Thoracic aorta (tissue), 2 donors: Measurements from ENCODE around the gene KCTD21. TPM values are rescaled to one million over a fixed set of nuclear protein-coding genes. Genes with fewer than 3 reads are reported as not detected.
A peak's percentile ranks its signal among the peaks of the same experiment; 100 is the strongest.

Experiments used
- ATAC-seq: fragments of 150-250 bp; one replicate; pipeline ENCODE4 v1.8.0; 2017; ENCODE audit warnings: low read depth; ENCODE audit not compliant: insufficient number of reproducible peaks, low FRiP score
- DNase-seq: peaks from one replicate; pipeline ENCODE4 v3.0.0-alpha.2; 2020; ENCODE audit warnings: low spot score
- H3K27ac ChIP-seq, 2 donors: fragments of 200-600 bp; sonication (generic); 1 replicate in 1 of 2; 2 replicates in 1 of 2; pipeline ENCODE4 v1.5.1; 2016; ENCODE audit warnings: mild to moderate bottlenecking in 2 of 2, moderate library complexity in 2 of 2
- H3K27me3 ChIP-seq: fragments of 200-600 bp; sonication (generic); replicated peaks from 2 replicates; pipeline ENCODE4 v1.6.0; 2016; ENCODE audit warnings: mild to moderate bottlenecking; ENCODE audit not compliant: insufficient read depth
- H3K36me3 ChIP-seq: fragments of 200-600 bp; sonication (generic); one replicate; pipeline ENCODE4 v1.5.1; 2016
- H3K4me1 ChIP-seq, 2 donors: fragments of 200-600 bp; sonication (generic); 1 replicate in 1 of 2; 2 replicates in 1 of 2; pipeline versions ENCODE4 v1.5.1 to v1.6.0; 2016; ENCODE audit warnings: low read depth in 2 of 2, mild to moderate bottlenecking in 1 of 2; ENCODE audit not compliant: control insufficient read depth in 1 of 2
- H3K4me3 ChIP-seq: fragments of 200-600 bp; sonication (generic); 2 replicates; pipeline ENCODE4 v1.5.1; 2016; ENCODE audit warnings: mild to moderate bottlenecking
- H3K9me3 ChIP-seq: fragments of 200-600 bp; sonication (generic); 2 replicates; pipeline ENCODE4 v1.5.1; 2016
- CTCF ChIP-seq: fragments of 200-600 bp; sonication (generic); IDR thresholded peaks from one replicate; pipeline ENCODE4 v1.5.1; 2019; ENCODE audit warnings: antibody characterized with exemption
- total RNA-seq, 2 donors: library from RNA; depleted of rRNA; stranded (reverse); fragments of >200 nt; gene quantifications; one replicate each; pipeline versions ENCODE4 v1.1.0 to v1.2.3, GENCODE V29; 2016

The KCTD21 gene
- total RNA-seq, 2 donors from 2014 or later, result 9.1 to 13.7 TPM

- no peak for TF ChIP-seq CTCF
- no peak for DNase-seq
- no peak overlapping the region for H3K27ac ChIP-seq
Measured at GRCh38 chr11:78220218-78221157, 32.1 kb upstream of the KCTD21 start.

GRCh38 chr11:78219493-78220217 is 31.2 kb upstream of the KCTD21 start:
- no peak for TF ChIP-seq CTCF
- peaks cover 64% of the 10 kb centered on the region for H3K36me3 ChIP-seq
- H3K27ac ChIP-seq, result no peak overlapping the region

More at GRCh38 chr11:78220218-78221157, 32.1 kb upstream of the KCTD21 start:
- Histone ChIP-seq H3K9me3 (no peaks in the 10 kb centered on the region), H3K4me3 (no peak overlapping the region), H3K4me1 (no peaks in the 10 kb centered on the region), H3K36me3 (peaks cover 73% of the 10 kb centered on the region), H3K27me3 (no peaks in the 10 kb centered on the region)
- ATAC-seq, result no peak

GRCh38 chr11:78218707-78219492 is 30.5 kb upstream of the KCTD21 start:
- peaks cover 0 to 10% of the 10 kb centered on the region in 2 donors for H3K4me1 ChIP-seq
- H3K9me3 ChIP-seq, result no peaks in the 10 kb centered on the region
- H3K36me3 ChIP-seq, result peaks cover 58% of the 10 kb centered on the region
- ATAC-seq (no peak), DNase-seq (no peak)
- no peak for TF ChIP-seq CTCF
- peak overlapping the region in 1 of 2 donors; percentile 2 for H3K27ac ChIP-seq
- H3K4me3 ChIP-seq, result no peak overlapping the region
- no peaks in the 10 kb centered on the region for H3K27me3 ChIP-seq

More at GRCh38 chr11:78219493-78220217, 31.2 kb upstream of the KCTD21 start:
- Histone ChIP-seq H3K4me3 (no peak overlapping the region), H3K27me3 (no peaks in the 10 kb centered on the region), H3K9me3 (no peaks in the 10 kb centered on the region), H3K4me1 (peaks cover 0 to 6% of the 10 kb centered on the region in 2 donors)
- ATAC-seq (no peak), DNase-seq (no peak)

GRCh38 chr11:78217650-78218541 is 29.5 kb upstream of the KCTD21 start:
- ATAC-seq, result no peak

More at GRCh38 chr11:78217650-78218541, 29.5 kb upstream of the KCTD21 start:
- Histone ChIP-seq H3K27ac (peak overlapping the region in 1 of 2 donors; percentile 2), H3K4me3 (no peak overlapping the region), H3K36me3 (peaks cover 50% of the 10 kb centered on the region), H3K9me3 (no peaks in the 10 kb centered on the region), H3K27me3 (no peaks in the 10 kb centered on the region), H3K4me1 (peaks cover 7 to 20% of the 10 kb centered on the region in 2 donors)
- no peak for TF ChIP-seq CTCF
- DNase-seq, result no peak
